ENCODE data around the gene AXIN1.
"Not testable (repeated sequence)": the region's sequence is repeated elsewhere in the genome, so short reads cannot be mapped to it uniquely, and the experiment has no call there.

The AXIN1 gene

DNA sequence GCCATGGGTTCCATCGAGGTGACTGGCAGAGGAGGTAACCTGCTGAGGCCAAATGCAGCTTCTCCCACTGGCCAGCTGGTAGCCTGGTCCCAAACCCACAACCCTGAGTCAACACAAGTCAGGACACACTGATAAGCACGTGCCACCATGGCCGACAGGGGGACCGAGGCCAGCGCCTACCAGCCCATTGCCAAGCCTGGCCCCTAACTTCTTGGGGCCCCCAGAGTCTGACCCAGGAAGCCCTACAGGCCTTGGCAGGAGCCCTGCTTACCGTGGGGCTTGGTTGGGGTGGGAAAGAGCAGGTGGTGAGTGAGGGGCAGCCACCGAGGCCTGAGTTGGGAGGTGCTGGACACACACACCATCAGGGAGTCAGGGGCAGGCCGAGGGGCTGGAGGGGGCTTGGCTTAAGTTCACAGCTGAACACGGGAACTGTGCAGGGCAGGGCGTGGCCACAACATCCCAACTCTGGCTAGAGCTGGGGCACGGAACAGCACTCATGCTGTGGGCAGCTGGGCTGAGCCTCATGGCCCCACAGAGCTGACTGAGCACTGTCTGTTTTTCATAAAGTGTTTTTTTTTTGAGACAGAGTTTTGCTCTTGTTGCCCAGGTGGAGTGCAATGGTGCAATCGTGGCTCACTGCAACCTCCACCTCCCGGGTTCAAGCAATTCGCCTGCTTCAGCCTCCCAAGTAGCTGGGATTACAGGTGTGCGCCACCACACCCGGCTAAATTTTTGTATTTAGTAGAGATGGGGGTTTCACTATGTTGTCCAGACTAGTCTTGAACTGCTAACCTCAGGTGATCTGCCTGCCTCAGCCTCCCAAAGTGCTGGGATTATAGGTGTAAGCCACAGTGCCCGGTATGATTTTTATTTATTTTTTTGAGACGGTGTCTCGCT lies 12.3 kb upstream of the AXIN1 start:
- Histone ChIP-seq H3K27me3 (ENCODE audit: control insufficient read depth in 1 of 2, insufficient read depth in 2 of 2, low read length in 2 of 2) (peaks cover 0 to 17% of the 10 kb centered on the region in 2 donors), H3K27ac (ENCODE audit: low read depth, low read length) (no peak overlapping the region), H3K4me1 (ENCODE audit: insufficient read depth, low read length) (peaks cover 8% of the 10 kb centered on the region), H3K36me3 (ENCODE audit: insufficient read depth, low read length) (peaks cover 25% of the 10 kb centered on the region), H3K4me3 (ENCODE audit: low read depth in 1 of 2, low read length in 2 of 2) (no peak overlapping the region), H3K9ac (ENCODE audit: low read length) (no peak overlapping the region), H3K9me3 (ENCODE audit: low read length) (no peaks in the 10 kb centered on the region)

DNA sequence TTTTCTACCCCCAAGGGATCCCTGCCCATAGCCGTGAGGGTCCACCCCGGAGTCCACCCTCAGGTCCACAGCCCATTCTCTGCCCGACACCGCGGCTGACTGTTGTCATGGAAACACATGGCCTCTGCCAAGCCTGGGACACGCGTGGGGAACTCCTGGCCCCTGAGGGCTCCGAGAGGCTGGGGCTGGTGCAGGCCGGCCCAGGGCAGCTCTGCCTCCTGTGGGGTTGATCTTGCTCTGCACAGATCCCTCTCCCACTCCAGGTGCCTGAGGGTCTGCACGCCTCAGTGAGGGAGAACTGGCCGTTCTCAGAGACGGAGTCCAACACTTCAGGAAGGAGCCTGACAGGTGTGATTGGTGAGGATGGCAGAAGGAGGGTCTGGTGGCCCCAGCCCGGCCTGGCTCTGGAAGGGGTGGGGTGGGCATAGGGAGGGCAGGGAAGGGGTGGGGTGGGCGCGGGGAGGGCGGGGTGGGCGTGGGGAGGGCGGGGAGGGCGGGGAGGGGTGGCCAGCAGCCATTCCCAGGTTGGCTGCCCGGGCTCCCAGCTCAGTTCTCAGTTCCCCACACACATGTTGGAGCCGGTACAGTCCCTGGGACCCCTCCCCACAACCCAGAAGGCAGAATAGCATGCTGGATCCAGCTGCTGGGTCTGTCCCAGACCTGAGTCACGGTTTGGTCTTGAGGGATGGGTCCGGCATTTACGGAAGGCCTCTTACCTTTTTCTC lies 11.4 kb upstream of the AXIN1 start:
- Histone ChIP-seq H3K27ac (ENCODE audit: low read depth, low read length) (no peak overlapping the region), H3K36me3 (ENCODE audit: insufficient read depth, low read length) (peaks cover 23% of the 10 kb centered on the region), H3K27me3 (ENCODE audit: control insufficient read depth in 1 of 2, insufficient read depth in 2 of 2, low read length in 2 of 2) (peaks cover 0 to 17% of the 10 kb centered on the region in 2 donors), H3K9ac (ENCODE audit: low read length) (no peak overlapping the region), H3K9me3 (ENCODE audit: low read length) (no peaks in the 10 kb centered on the region), H3K4me3 (ENCODE audit: low read depth in 1 of 2, low read length in 2 of 2) (no peak overlapping the region), H3K4me1 (ENCODE audit: insufficient read depth, low read length) (no peaks in the 10 kb centered on the region)

DNA sequence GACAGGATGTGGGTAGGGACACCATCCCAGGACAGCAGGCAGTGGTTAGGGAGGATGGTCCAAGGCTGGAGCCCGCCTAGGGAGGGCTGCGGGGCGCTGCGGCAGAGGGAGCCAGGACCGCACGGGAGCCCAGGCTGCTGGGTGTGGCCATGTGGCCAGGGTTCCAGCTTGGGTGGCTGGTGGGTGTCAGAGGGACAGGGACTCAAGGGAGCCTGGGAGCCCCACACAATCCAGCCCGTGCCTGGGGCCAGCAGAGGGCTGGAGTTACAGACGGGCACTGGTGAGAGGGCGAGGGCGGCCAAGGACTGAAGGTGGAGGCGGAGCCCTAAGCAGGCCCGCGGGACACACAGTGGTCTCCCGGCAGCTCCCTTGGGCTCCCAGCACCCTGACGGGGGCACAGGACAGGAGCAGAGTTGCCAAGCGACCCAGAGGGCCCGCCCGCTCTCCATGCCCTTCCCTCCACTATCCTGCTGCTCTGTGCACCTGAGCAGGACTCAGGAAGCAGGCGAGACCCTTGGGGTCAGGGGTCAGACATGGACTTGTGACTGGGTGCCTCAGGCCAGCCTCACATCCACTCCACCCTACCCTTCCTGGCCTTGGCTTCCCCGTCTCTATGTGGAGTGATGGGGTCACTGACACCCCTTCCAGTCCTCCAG lies 10.7 kb upstream of the AXIN1 start:
- no peaks in the 10 kb centered on the region for H3K9me3 ChIP-seq (ENCODE audit: low read length)
- no peak overlapping the region for H3K9ac ChIP-seq (ENCODE audit: low read length)
- H3K4me3 ChIP-seq (ENCODE audit: low read depth in 1 of 2, low read length in 2 of 2) = no peak overlapping the region
- peaks cover 19% of the 10 kb centered on the region for H3K36me3 ChIP-seq (ENCODE audit: insufficient read depth, low read length)
- no peaks in the 10 kb centered on the region for H3K4me1 ChIP-seq (ENCODE audit: insufficient read depth, low read length)
- H3K27me3 ChIP-seq (ENCODE audit: control insufficient read depth in 1 of 2, insufficient read depth in 2 of 2, low read length in 2 of 2) = peaks cover 0 to 17% of the 10 kb centered on the region in 2 donors
- H3K27ac ChIP-seq (ENCODE audit: low read depth, low read length) = no peak overlapping the region

DNA sequence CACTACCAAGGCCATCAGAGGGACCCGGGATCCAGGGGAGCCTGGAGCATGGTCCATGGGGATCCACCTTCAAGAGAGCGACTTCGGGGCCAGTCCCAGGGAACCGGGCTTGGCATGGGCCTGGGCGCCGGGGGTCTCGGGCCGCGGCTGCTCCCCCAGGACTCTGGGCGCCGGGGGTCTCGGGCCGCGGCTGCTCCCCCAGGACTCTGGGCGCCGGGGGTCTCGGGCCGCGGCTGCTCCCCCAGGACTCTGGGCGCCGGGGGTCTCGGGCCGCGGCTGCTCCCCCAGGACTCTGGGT lies 10.1 kb upstream of the AXIN1 start:
- H3K4me1 ChIP-seq (ENCODE audit: insufficient read depth, low read length); H3K4me3 ChIP-seq (ENCODE audit: low read depth in 1 of 2, low read length in 2 of 2); H3K9me3 ChIP-seq (ENCODE audit: low read length); H3K9ac ChIP-seq (ENCODE audit: low read length); H3K27ac ChIP-seq (ENCODE audit: low read depth, low read length): not testable (repeated sequence)
- peaks cover 13% of the 10 kb centered on the region for H3K36me3 ChIP-seq (ENCODE audit: insufficient read depth, low read length)
- H3K27me3 ChIP-seq (ENCODE audit: control insufficient read depth in 1 of 2, insufficient read depth in 2 of 2, low read length in 2 of 2) = peaks cover 0 to 17% of the 10 kb centered on the region in 2 donors

DNA sequence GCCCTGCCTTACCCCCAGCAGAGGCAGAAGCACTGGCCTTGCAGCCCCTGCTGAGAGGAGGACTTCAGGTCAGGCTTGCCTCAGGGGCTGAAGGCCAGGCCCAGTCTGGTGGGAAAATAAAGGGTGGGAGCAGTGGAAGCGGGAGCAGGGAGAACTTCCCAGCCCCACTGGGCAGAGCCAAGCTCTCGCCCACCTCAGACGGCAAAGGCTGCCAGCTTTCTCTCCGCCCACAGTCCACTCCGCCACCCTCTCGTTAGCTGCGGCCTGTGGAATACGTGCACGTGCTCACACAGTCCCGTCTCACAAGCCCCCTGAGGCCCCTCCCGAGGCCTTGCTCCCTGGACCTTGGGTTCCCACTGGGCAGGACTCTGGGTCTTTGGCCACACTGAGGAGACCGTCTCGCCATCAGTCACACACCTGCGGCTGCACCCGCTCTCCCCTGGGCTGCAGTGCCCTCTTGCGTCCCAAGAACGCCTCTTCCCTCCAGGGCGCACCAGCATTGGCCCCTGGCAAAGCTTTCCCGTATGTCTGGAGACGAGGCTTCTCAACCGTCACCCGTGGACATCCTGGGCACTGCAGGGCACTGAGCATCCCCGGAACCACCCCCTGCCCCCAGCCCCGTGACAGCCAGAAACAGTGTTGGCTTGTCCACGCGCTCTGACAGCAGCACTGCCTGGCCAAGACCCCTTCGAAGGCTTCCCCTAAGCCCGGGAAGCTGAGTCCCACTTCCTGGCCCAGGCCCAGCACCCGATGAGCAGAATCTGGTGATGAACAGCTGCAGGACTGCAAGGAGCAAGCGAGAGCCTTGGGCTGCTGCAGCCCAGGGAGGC lies 9.6 kb upstream of the AXIN1 start:
- Histone ChIP-seq H3K9ac (ENCODE audit: low read length) (no peak overlapping the region), H3K36me3 (ENCODE audit: insufficient read depth, low read length) (peaks cover 9% of the 10 kb centered on the region), H3K4me1 (ENCODE audit: insufficient read depth, low read length) (no peaks in the 10 kb centered on the region), H3K27ac (ENCODE audit: low read depth, low read length) (no peak overlapping the region), H3K4me3 (ENCODE audit: low read depth in 1 of 2, low read length in 2 of 2) (no peak overlapping the region), H3K9me3 (ENCODE audit: low read length) (no peaks in the 10 kb centered on the region), H3K27me3 (ENCODE audit: control insufficient read depth in 1 of 2, insufficient read depth in 2 of 2, low read length in 2 of 2) (peaks cover 0 to 17% of the 10 kb centered on the region in 2 donors)

DNA sequence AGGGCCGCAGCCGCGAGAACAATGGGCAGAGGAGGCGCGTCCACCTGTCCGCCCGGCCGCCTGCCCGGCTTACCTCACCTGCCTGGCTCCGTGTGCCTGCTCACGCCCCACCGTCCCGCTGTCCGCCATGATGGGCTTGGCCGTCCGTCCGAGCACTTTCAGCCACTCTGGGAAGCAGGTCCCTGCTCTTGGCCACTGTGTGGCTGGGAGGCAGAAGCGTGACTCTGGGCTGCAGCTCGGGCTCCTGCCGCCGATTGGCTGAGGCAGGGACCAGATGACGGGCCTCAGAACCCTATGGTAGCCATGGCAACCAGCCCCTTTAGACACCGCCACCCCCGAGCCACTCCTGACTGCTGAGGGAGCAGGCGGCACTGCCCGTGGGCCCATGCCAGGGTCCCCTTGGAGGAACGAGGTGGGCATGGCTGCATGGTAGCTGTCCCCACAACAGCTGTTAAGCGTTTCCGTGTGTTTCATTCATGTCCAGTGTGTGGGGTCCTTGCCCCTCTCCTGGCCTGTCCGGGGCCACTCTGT lies 8.9 kb upstream of the AXIN1 start:
- H3K27ac ChIP-seq (ENCODE audit: low read depth, low read length) = no peak overlapping the region

DNA sequence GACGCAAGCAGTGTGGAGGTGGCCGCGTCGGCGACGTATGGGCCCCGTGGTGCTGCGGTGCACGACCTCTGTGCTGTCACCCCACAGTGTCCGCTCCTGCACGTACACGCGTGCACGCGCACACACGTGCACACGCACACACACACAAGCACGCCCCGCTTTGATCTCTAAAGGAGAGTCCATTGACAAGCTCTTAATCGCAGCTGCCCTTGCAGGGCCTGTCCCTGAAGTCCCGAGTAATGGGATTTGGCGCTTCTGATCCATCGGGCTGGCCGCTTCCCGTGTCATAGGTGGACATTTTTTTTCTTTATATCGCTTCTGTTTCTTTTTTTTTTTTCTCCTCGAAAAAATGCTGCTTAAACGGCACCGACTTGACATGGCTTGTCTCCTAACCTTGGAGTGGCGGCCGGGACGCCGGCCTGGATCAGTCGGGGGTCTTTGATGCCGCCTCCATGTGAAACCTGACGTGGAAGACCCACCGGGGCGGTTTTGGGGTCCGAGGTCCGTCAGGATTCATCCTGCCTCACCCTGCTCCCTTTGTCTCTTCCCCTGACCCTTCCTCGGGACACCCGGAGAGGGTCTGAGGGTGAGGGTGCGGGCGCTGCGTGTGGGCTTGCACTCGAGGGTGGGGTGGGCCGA lies 8.3 kb upstream of the AXIN1 start:
- H3K9ac ChIP-seq (ENCODE audit: low read length) = no peak overlapping the region
- no peak overlapping the region for H3K4me3 ChIP-seq (ENCODE audit: low read depth in 1 of 2, low read length in 2 of 2)

More for the DNA sequence above, 8.9 kb upstream of the AXIN1 start:
- no peak overlapping the region for H3K4me3 ChIP-seq (ENCODE audit: low read depth in 1 of 2, low read length in 2 of 2)
- peaks cover 2% of the 10 kb centered on the region for H3K36me3 ChIP-seq (ENCODE audit: insufficient read depth, low read length)
- no peak overlapping the region for H3K9ac ChIP-seq (ENCODE audit: low read length)
- H3K4me1 ChIP-seq (ENCODE audit: insufficient read depth, low read length) = no peaks in the 10 kb centered on the region
- H3K27me3 ChIP-seq (ENCODE audit: control insufficient read depth in 1 of 2, insufficient read depth in 2 of 2, low read length in 2 of 2) = peaks cover 0 to 17% of the 10 kb centered on the region in 2 donors
- H3K9me3 ChIP-seq (ENCODE audit: low read length) = no peaks in the 10 kb centered on the region

DNA sequence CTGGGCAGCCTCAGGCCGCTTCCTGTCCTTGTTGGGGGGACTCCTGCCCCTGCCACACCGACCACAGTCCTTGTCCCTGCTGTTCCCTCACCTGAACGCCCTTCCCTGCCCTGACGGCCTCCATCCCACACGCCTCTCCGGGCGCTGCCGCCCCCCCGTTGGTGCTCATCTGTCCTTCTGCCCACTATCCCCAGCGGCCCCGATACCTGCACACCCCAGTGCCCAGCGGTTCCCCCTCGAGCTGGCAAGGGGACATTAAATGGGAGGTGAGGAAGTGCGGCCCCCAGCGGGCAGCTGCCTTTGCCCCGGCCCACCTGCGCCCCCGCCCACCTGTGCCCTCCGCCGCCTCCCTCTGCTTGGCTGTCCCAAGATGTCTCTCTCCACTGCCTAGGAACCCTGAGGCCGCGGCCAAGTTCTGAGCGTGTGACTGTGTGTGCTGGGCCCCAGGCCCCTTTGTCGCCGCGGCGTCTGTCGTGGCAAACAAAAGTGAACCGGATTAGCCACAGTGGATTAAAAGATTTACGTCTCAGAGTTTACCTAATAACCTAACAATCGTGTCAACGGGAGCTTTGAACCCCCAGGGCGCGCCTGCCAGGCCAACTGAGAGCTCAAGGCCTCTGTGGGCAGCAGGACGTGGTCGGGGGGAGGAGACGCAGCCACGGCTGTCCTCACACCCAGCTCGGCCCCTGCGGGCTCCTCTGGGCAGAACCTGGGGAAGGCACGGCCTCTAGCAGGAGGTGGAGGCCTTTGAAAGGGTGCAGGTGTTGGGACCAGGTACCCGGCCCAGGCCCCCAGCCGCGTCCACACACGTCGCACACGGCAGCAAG lies 7.6 kb upstream of the AXIN1 start:
- Histone ChIP-seq H3K4me3 (ENCODE audit: low read depth in 1 of 2, low read length in 2 of 2) (no peak overlapping the region), H3K4me1 (ENCODE audit: insufficient read depth, low read length) (no peaks in the 10 kb centered on the region), H3K9me3 (ENCODE audit: low read length) (no peaks in the 10 kb centered on the region), H3K9ac (ENCODE audit: low read length) (no peak overlapping the region), H3K27me3 (ENCODE audit: control insufficient read depth in 1 of 2, insufficient read depth in 2 of 2, low read length in 2 of 2) (peaks cover 0 to 17% of the 10 kb centered on the region in 2 donors), H3K27ac (ENCODE audit: low read depth, low read length) (no peak overlapping the region), H3K36me3 (ENCODE audit: insufficient read depth, low read length) (no peaks in the 10 kb centered on the region)

More for the DNA sequence above, 8.3 kb upstream of the AXIN1 start:
- Histone ChIP-seq H3K27me3 (ENCODE audit: control insufficient read depth in 1 of 2, insufficient read depth in 2 of 2, low read length in 2 of 2) (peaks cover 0 to 17% of the 10 kb centered on the region in 2 donors), H3K36me3 (ENCODE audit: insufficient read depth, low read length) (no peaks in the 10 kb centered on the region), H3K4me1 (ENCODE audit: insufficient read depth, low read length) (no peaks in the 10 kb centered on the region), H3K27ac (ENCODE audit: low read depth, low read length) (no peak overlapping the region), H3K9me3 (ENCODE audit: low read length) (no peaks in the 10 kb centered on the region)

DNA sequence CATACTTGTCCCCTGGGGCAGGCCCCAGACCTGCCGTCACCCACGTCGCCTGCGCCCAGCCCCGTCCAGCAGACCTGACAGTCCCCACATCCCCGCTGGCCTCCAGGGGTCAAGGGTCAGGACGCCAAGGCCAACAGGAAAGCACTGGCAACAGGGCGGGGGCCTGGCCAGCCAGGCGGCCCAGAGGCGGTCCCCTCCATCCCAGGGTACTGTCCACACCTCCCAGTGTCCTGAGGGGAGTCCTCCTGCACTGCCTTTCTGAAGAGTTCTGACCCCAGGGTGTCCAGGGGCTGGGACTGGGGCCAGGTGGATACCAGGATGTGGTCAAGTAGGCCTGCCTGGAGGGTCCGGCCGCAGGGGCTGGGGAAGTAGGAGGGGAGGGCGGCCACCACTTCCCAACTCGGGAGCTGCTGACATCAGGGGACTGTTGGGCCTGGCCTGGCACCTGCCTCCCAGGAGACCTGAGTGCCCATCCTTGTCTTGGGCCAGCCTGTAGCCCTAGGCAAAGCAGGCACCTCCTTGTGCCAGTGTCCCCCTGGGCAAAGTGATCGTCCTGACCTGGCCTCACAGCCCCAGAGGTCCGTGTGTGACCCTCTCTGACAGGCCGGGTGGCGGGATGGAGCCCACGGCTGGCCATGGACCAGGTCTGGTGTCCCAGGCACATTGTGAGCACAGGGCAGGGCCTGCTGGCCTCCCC lies 6.7 kb upstream of the AXIN1 start:
- Histone ChIP-seq H3K27me3 (ENCODE audit: control insufficient read depth in 1 of 2, insufficient read depth in 2 of 2, low read length in 2 of 2) (peaks cover 0 to 11% of the 10 kb centered on the region in 2 donors), H3K4me1 (ENCODE audit: insufficient read depth, low read length) (no peaks in the 10 kb centered on the region), H3K27ac (ENCODE audit: low read depth, low read length) (no peak overlapping the region), H3K9ac (ENCODE audit: low read length) (no peak overlapping the region), H3K36me3 (ENCODE audit: insufficient read depth, low read length) (no peaks in the 10 kb centered on the region), H3K4me3 (ENCODE audit: low read depth in 1 of 2, low read length in 2 of 2) (no peak overlapping the region), H3K9me3 (ENCODE audit: low read length) (no peaks in the 10 kb centered on the region)
